ENCODE results near the gene ZKSCAN3.
"Not testable (repeated sequence)": the region's sequence is repeated elsewhere in the genome, so short reads cannot be mapped to it uniquely, and the experiment has no call there.

ZKSCAN3 gene

DNA sequence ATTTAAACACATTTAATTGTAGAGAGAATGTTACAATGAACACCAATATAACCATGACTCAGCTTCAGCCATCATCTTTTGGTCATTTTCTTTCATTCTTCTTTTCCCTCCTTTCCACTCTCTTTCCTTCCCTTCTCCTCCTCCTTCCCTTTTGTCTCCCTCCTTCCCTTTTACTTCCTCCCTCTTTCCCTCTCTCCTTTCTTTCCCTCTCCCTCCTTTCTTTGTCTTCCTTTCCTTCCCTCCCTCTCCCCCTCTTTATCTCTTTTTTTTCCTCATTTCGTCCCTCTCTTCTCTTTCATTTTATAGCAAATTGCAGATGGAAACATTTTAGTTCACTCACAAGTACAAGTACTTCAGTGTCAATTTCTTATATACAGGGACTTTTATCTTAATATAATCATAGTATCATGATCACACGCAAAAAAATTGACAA is 1.8 kb downstream of the ZKSCAN3 start:
- H3K27me3 Mint-ChIP-seq, result peaks cover 5 to 11% of the 10 kb centered on the region in 2 donors
- H3K36me3 Mint-ChIP-seq (ENCODE audit: insufficient read depth), result peaks cover 12% of the 10 kb centered on the region
- peak overlapping the region; percentile 2 to 99 for H3K4me3 Mint-ChIP-seq
- peak overlapping the region; percentile 18 to 88 for H3K27ac Mint-ChIP-seq
- peaks cover 33 to 38% of the 10 kb centered on the region in 2 donors for H3K4me1 Mint-ChIP-seq (ENCODE audit: low read depth in 2 of 2)
- DNase-seq, result no peak
- no peaks in the 10 kb centered on the region for H3K9me3 Mint-ChIP-seq
- ATAC-seq (replicated peaks), result no peak

GRCh38 chr6:28353356-28353755 is 3.6 kb downstream of the ZKSCAN3 start:
- Mint-ChIP-seq H3K27ac (peak overlapping the region in 1 of 2 donors; percentile 74), H3K4me1 (ENCODE audit: low read depth in 2 of 2) (peaks cover 33 to 41% of the 10 kb centered on the region in 2 donors)

GRCh38 chr6:28353981-28354676 is 4.4 kb downstream of the ZKSCAN3 start:
- H3K9me3 Mint-ChIP-seq, result no peaks in the 10 kb centered on the region
- no peak for ATAC-seq (replicated peaks)
- H3K4me1 Mint-ChIP-seq (ENCODE audit: low read depth in 2 of 2), result peaks cover 33 to 41% of the 10 kb centered on the region in 2 donors
- H3K27ac Mint-ChIP-seq, result peak overlapping the region in 1 of 2 donors; percentile 74
- DNase-seq, result no peak
- peaks cover 14% of the 10 kb centered on the region for H3K36me3 Mint-ChIP-seq (ENCODE audit: insufficient read depth)
- no peaks in the 10 kb centered on the region for H3K27me3 Mint-ChIP-seq
- H3K4me3 Mint-ChIP-seq, result no peak overlapping the region

More at GRCh38 chr6:28353356-28353755, 3.6 kb downstream of the ZKSCAN3 start:
- no peak overlapping the region for H3K4me3 Mint-ChIP-seq
- no peak for DNase-seq
- H3K27me3 Mint-ChIP-seq, result no peaks in the 10 kb centered on the region
- H3K36me3 Mint-ChIP-seq (ENCODE audit: insufficient read depth), result peaks cover 14% of the 10 kb centered on the region
- H3K9me3 Mint-ChIP-seq, result no peaks in the 10 kb centered on the region
- no peak for ATAC-seq (replicated peaks)

- H3K27ac Mint-ChIP-seq, result peak overlapping the region; percentile 89 to 90
- no peak for DNase-seq
Observed at GRCh38 chr6:28354688-28355554, 5.2 kb downstream of the ZKSCAN3 start.

DNA sequence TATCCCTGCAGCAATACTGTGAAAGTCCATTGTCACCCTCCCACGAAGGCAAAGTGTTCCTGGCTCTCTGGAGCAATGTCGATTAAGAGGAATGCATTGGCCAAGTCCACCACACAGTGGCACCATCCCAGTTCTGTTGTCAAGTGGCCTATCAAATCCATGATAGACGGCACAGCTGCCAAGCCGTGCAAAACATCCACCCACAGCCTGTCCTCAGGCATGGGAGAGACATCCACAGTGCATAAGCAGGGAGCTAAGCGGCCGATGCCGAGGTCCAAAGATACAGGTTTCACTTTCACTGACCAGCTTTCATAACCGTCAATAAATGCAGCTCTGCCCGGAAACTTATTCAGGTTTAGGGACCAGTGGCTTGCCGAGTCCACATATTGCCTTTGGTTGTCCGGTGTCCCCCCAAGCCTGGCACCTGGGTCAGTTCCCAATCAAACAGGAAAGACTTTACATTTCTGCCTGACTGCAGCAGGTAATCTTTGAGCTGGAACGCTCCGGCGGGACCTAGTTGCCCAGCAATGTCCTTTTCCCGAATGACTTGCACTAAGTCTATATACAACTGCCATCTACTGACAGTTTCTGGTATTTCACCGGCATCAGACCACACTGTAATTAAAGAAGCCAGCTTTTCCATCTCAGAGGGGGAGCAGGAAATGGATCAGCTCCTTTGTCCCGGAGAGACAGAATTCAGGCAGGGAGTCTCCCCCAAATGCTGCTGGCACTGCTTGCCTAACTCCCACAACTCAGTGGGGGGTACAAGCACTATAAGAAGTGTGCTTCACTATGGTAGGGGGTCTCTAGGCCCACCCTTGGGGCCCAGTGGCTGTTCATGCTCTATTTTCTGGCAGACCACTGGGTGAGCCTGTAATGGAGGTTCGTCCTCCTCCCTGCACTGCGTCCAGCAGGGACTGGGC is 6.3 kb downstream of the ZKSCAN3 start:
- Mint-ChIP-seq H3K9me3 (no peaks in the 10 kb centered on the region), H3K4me3 (peak overlapping the region; percentile 88 to 90), H3K27ac (peak overlapping the region; percentile 89 to 90), H3K27me3 (no peaks in the 10 kb centered on the region), H3K4me1 (ENCODE audit: low read depth in 2 of 2) (peaks cover 17 to 28% of the 10 kb centered on the region in 2 donors), H3K36me3 (ENCODE audit: insufficient read depth) (peaks cover 9% of the 10 kb centered on the region)
- peak; percentile 68 to 74 (median 71) for DNase-seq
- peak; percentile 90 for ATAC-seq (replicated peaks)

More at GRCh38 chr6:28354688-28355554, 5.2 kb downstream of the ZKSCAN3 start:
- Mint-ChIP-seq H3K4me1 (ENCODE audit: low read depth in 2 of 2) (peaks cover 26 to 36% of the 10 kb centered on the region in 2 donors), H3K27me3 (no peaks in the 10 kb centered on the region), H3K9me3 (no peaks in the 10 kb centered on the region), H3K36me3 (ENCODE audit: insufficient read depth) (peaks cover 11% of the 10 kb centered on the region), H3K4me3 (peak overlapping the region; percentile 88 to 90)
- ATAC-seq (replicated peaks), result no peak

GRCh38 chr6:28356666-28357020 is 6.9 kb downstream of the ZKSCAN3 start:
- no peak for ATAC-seq (replicated peaks)
- Mint-ChIP-seq H3K27me3 (no peaks in the 10 kb centered on the region), H3K9me3 (no peaks in the 10 kb centered on the region), H3K4me1 (ENCODE audit: low read depth in 2 of 2) (peaks cover 13 to 23% of the 10 kb centered on the region in 2 donors), H3K27ac (peak overlapping the region in 1 of 2 donors; percentile 90), H3K36me3 (ENCODE audit: insufficient read depth) (peaks cover 9% of the 10 kb centered on the region), H3K4me3 (no peak overlapping the region)
- no peak for DNase-seq

- Mint-ChIP-seq H3K27me3 (no peaks in the 10 kb centered on the region), H3K27ac (no peak overlapping the region)
Observed at GRCh38 chr6:28357036-28357435, 7.3 kb downstream of the ZKSCAN3 start.

GRCh38 chr6:28359562-28359961 is 9.8 kb downstream of the ZKSCAN3 start:
- H3K4me3 Mint-ChIP-seq; H3K36me3 Mint-ChIP-seq (ENCODE audit: insufficient read depth); H3K27ac Mint-ChIP-seq; H3K27me3 Mint-ChIP-seq; H3K9me3 Mint-ChIP-seq; DNase-seq; ATAC-seq (replicated peaks): not testable (repeated sequence)
- peaks cover 11 to 18% of the 10 kb centered on the region in 2 donors for H3K4me1 Mint-ChIP-seq (ENCODE audit: low read depth in 2 of 2)

More at GRCh38 chr6:28357036-28357435, 7.3 kb downstream of the ZKSCAN3 start:
- no peak for ATAC-seq (replicated peaks)
- no peaks in the 10 kb centered on the region for H3K9me3 Mint-ChIP-seq
- DNase-seq, result no peak
- peaks cover 9% of the 10 kb centered on the region for H3K36me3 Mint-ChIP-seq (ENCODE audit: insufficient read depth)
- peaks cover 11 to 23% of the 10 kb centered on the region in 2 donors for H3K4me1 Mint-ChIP-seq (ENCODE audit: low read depth in 2 of 2)
- no peak overlapping the region for H3K4me3 Mint-ChIP-seq

- no peak for ATAC-seq (replicated peaks)
- Mint-ChIP-seq H3K27ac (no peak overlapping the region), H3K4me3 (no peak overlapping the region), H3K9me3 (no peaks in the 10 kb centered on the region), H3K4me1 (ENCODE audit: low read depth in 2 of 2) (peaks cover 4 to 9% of the 10 kb centered on the region in 2 donors), H3K27me3 (no peaks in the 10 kb centered on the region), H3K36me3 (ENCODE audit: insufficient read depth) (peaks cover 9% of the 10 kb centered on the region)
- DNase-seq, result no peak
Observed at GRCh38 chr6:28360961-28361360, 11.2 kb downstream of the ZKSCAN3 start.

- H3K4me3 Mint-ChIP-seq; H3K27me3 Mint-ChIP-seq; DNase-seq; H3K9me3 Mint-ChIP-seq; H3K4me1 Mint-ChIP-seq (ENCODE audit: low read depth in 2 of 2); ATAC-seq (replicated peaks): not testable (repeated sequence)
- H3K27ac Mint-ChIP-seq, result peak overlapping the region in 1 of 2 donors; percentile 13
- peaks cover 12% of the 10 kb centered on the region for H3K36me3 Mint-ChIP-seq (ENCODE audit: insufficient read depth)
Observed at GRCh38 chr6:28365590-28365989, 15.8 kb downstream of the ZKSCAN3 start.

DNA sequence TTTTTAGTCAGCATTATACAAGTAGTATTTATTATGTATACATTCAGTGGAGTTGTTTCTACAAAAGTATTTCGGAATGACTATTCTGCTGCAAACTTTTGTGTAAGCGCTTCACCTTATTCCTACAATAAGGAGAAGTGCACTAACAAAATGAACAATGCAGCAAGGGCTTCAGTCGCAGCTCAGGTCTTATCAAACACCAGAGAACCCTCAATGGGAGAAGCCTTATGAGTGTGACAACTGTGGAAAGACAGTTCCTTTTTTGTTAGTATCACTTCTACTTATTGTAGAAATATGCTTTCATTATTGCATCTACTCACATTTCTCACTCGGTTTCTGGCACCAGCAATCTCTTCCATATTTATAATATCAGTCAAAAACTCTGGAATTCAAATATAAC is 18.8 kb downstream of the ZKSCAN3 start:
- Mint-ChIP-seq H3K4me3 (no peak overlapping the region), H3K36me3 (ENCODE audit: insufficient read depth) (peaks cover 12% of the 10 kb centered on the region), H3K27me3 (no peaks in the 10 kb centered on the region), H3K4me1 (ENCODE audit: low read depth in 2 of 2) (no peaks in the 10 kb centered on the region), H3K27ac (no peak overlapping the region), H3K9me3 (no peaks in the 10 kb centered on the region)
- DNase-seq (no peak), ATAC-seq (replicated peaks) (no peak)

- no peak for ATAC-seq (replicated peaks)
- peaks cover 12% of the 10 kb centered on the region for H3K36me3 Mint-ChIP-seq (ENCODE audit: insufficient read depth)
Observed at GRCh38 chr6:28369463-28369862, 19.7 kb downstream of the ZKSCAN3 start.

GRCh38 chr6:28370440-28370839 is 20.7 kb downstream of the ZKSCAN3 start:
- H3K27me3 Mint-ChIP-seq, result no peaks in the 10 kb centered on the region
- no peaks in the 10 kb centered on the region for H3K4me1 Mint-ChIP-seq (ENCODE audit: low read depth in 2 of 2)
- no peak overlapping the region for H3K27ac Mint-ChIP-seq
- DNase-seq, result no peak
- ATAC-seq (replicated peaks), result no peak
- no peaks in the 10 kb centered on the region for H3K9me3 Mint-ChIP-seq
- H3K4me3 Mint-ChIP-seq, result no peak overlapping the region
- H3K36me3 Mint-ChIP-seq (ENCODE audit: insufficient read depth), result peaks cover 12% of the 10 kb centered on the region

More at GRCh38 chr6:28369463-28369862, 19.7 kb downstream of the ZKSCAN3 start:
- Mint-ChIP-seq H3K27ac (no peak overlapping the region), H3K4me1 (ENCODE audit: low read depth in 2 of 2) (no peaks in the 10 kb centered on the region), H3K27me3 (no peaks in the 10 kb centered on the region), H3K9me3 (no peaks in the 10 kb centered on the region), H3K4me3 (no peak overlapping the region)
- no peak for DNase-seq

Data from effector memory CD8-positive, alpha-beta T cell (primary cell).